Peyer's patch (tissue), 4 donors: Measurements from ENCODE around the gene GMPPA.

Experiments
- POLR2A ChIP-seq, 2 donors: fragments of 450-650 bp; IDR thresholded peaks; one replicate each; pipeline ENCODE4 v1.5.1; 2017; ENCODE audit warnings: antibody characterized with exemption in 2 of 2, mild to moderate bottlenecking in 2 of 2, moderate library complexity in 2 of 2
- TF ChIP-seq, protein P1 (sequence below), 6 experiments: fragments of 450-650 bp in 4 of 6; fragments of 200-600 bp in 2 of 6; sonication (generic) in 1 of 6; IDR thresholded peaks; one replicate each; pipeline ENCODE4 v1.5.1; 2017 to 2019; ENCODE audit warnings: antibody characterized with exemption in 6 of 6, mild to moderate bottlenecking in 3 of 6, moderate library complexity in 1 of 6

DNA sequence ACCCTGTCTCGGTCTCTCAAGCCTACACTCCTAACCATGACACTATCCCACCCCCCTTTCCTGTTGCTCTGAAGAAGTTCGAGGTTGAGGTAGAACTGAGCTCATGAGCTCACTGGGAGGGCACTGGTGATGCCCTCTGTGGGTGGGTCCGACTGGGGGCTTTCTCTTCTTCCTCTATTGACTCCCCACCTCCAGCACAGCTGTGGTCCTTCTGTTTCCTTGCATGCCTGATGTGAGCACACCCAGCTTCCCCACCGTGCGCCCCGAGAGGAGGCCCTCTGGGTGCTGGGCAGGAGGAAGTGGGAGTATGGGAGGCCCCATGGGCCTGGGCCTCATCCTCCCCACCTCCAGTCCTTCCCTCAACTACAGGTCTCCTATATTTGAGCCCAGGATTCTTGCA is 43.1 kb upstream of the GMPPA start:
- TF ChIP-seq, protein P1, sequence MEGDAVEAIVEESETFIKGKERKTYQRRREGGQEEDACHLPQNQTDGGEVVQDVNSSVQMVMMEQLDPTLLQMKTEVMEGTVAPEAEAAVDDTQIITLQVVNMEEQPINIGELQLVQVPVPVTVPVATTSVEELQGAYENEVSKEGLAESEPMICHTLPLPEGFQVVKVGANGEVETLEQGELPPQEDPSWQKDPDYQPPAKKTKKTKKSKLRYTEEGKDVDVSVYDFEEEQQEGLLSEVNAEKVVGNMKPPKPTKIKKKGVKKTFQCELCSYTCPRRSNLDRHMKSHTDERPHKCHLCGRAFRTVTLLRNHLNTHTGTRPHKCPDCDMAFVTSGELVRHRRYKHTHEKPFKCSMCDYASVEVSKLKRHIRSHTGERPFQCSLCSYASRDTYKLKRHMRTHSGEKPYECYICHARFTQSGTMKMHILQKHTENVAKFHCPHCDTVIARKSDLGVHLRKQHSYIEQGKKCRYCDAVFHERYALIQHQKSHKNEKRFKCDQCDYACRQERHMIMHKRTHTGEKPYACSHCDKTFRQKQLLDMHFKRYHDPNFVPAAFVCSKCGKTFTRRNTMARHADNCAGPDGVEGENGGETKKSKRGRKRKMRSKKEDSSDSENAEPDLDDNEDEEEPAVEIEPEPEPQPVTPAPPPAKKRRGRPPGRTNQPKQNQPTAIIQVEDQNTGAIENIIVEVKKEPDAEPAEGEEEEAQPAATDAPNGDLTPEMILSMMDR (IDR thresholded peaks at IDR 0.05) = no peak
- TF ChIP-seq POLR2A (IDR thresholded peaks at IDR 0.05) = no peak
